Fibroblast of lung (primary cell): Measurements from ENCODE around the gene NCKAP5. TPM values are rescaled to one million over a fixed set of nuclear protein-coding genes. Genes with fewer than 3 reads are reported as not detected.

ENCODE experiments used
- DNase-seq, 2 donors: peaks; one replicate each; pipeline versions ENCODE4 v3.0.0 to v3.0.0-alpha.2; 2010; ENCODE audit warnings: low read depth in 2 of 2
- H2AFZ ChIP-seq: 2 replicates; pipeline ENCODE4 v1.5.1; 2012; ENCODE audit warnings: low read length, control low read depth, inconsistent platforms
- H3K27ac ChIP-seq: 2 replicates; pipeline ENCODE4 v1.5.1; 2011; ENCODE audit warnings: low read length, control low read depth; ENCODE audit not compliant: insufficient read depth
- H3K27me3 ChIP-seq: 2 replicates; pipeline ENCODE4 v1.5.1; 2011; ENCODE audit warnings: mild to moderate bottlenecking, low read length; ENCODE audit not compliant: control insufficient read depth, insufficient read depth
- H3K36me3 ChIP-seq: 2 replicates; pipeline ENCODE4 v1.5.1; 2011; ENCODE audit warnings: low read length; ENCODE audit not compliant: control insufficient read depth, insufficient read depth
- H3K4me1 ChIP-seq: 2 replicates; pipeline ENCODE4 v1.5.1; 2011; ENCODE audit warnings: low read length; ENCODE audit not compliant: control insufficient read depth, insufficient read depth; ENCODE audit errors: extremely low read depth
- H3K4me2 ChIP-seq: 2 replicates; pipeline ENCODE4 v1.5.1; 2011; ENCODE audit warnings: low read length, control low read depth; ENCODE audit not compliant: insufficient read depth; ENCODE audit errors: extremely low read depth
- H3K4me3 ChIP-seq, 4 experiments: fragments of 200-600 bp in 1 of 4; sonication (generic) in 1 of 4; replicated peaks in 1 of 4; 2 replicates each; pipeline ENCODE4 v1.5.1; 2011 to 2016; ENCODE audit warnings: low read length in 4 of 4, low read depth in 3 of 4, mild to moderate bottlenecking in 3 of 4, control low read depth in 2 of 4, inconsistent platforms in 1 of 4, mixed read lengths in 1 of 4; ENCODE audit not compliant: insufficient read depth in 1 of 4; ENCODE audit errors: control extremely low read depth in 1 of 4
- H3K79me2 ChIP-seq: 2 replicates; pipeline ENCODE4 v1.5.1; 2012; ENCODE audit warnings: mild to moderate bottlenecking, low read length, inconsistent platforms; ENCODE audit not compliant: control insufficient read depth, insufficient read depth
- H3K9ac ChIP-seq: 2 replicates; pipeline ENCODE4 v1.5.1; 2011; ENCODE audit warnings: mild to moderate bottlenecking, low read length, control low read depth; ENCODE audit not compliant: insufficient read depth
- H3K9me3 ChIP-seq: 2 replicates; pipeline ENCODE4 v1.5.1; 2012; ENCODE audit warnings: low read depth, low read length; ENCODE audit not compliant: control insufficient read depth, insufficient read depth
- H4K20me1 ChIP-seq: 2 replicates; pipeline ENCODE4 v1.5.1; 2011; ENCODE audit warnings: low read length; ENCODE audit not compliant: control insufficient read depth, insufficient read depth; ENCODE audit errors: extremely low read depth
- CTCF ChIP-seq, 2 donors: IDR thresholded peaks in 1 of 2; conservative IDR thresholded peaks in 1 of 2; 1 replicate in 1 of 2; 2 replicates in 1 of 2; pipeline ENCODE4 v1.5.1; 2011 to 2012; ENCODE audit warnings: low read length in 2 of 2, control low read depth in 1 of 2, inconsistent platforms in 1 of 2, low read depth in 1 of 2, mild to moderate bottlenecking in 1 of 2
- EZH2 ChIP-seq: IDR thresholded peaks from 2 replicates; pipeline ENCODE4 v1.5.1; 2012; ENCODE audit warnings: low read length, control low read depth, mild to moderate bottlenecking; ENCODE audit errors: missing control alignments
- polyA plus RNA-seq, 2 donors: library from polyadenylated mRNA; depleted of rRNA in 1 of 2; stranded (reverse) in 1 of 2; unstranded in 1 of 2; fragments of >200 nt; gene quantifications; 2 replicates each; pipeline ENCODE4 v1.2.1, GENCODE V29; 2011 to 2012; ENCODE audit warnings: missing spikeins in 1 of 2
- total RNA-seq: library from RNA; depleted of rRNA; stranded (reverse); fragments of >200 nt; gene quantifications from 2 replicates; pipeline ENCODE4 v1.2.1, GENCODE V29; 2014

The NCKAP5 gene
- total and polyA plus RNA-seq, 2 donors (not counting 1 experiment from before 2014, with no cell fraction given), result 2.6 to 6.2 TPM

DNA sequence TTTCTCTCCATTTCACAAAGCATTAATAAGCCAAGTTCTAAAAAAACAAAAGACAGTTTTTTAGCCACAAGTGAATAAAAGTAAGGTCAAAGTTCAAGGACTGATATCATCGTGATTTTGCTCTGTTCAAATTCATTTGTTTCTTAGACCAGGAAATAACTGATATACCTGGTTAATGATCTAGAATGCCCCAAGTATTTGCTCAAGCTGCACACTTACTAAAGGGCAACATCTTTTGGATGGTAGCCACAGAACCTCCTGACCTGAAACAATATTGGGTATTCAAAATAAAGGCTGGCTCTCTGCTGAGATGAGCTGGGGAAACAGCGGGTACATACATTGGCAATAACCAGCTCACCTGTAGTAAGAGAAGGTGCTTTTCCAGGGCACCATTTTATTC, 583.5 kb downstream of the NCKAP5 start:
- Histone ChIP-seq H3K36me3 (no peaks in the 10 kb centered on the region), H3K79me2 (no peaks in the 10 kb centered on the region), H3K4me2 (no peak overlapping the region), H3K9ac (no peak overlapping the region), H3K9me3 (no peaks in the 10 kb centered on the region), H3K27me3 (no peaks in the 10 kb centered on the region), H2AFZ (no peak overlapping the region), H4K20me1 (no peaks in the 10 kb centered on the region), H3K4me3 (no peak overlapping the region), H3K27ac (no peak overlapping the region), H3K4me1 (no peaks in the 10 kb centered on the region)
- no peak for DNase-seq
- no peak for TF ChIP-seq EZH2
- no peak for TF ChIP-seq CTCF (conservative IDR thresholded peaks at IDR 0.05 in 1 of 2, IDR thresholded peaks at IDR 0.05 in 1 of 2; ENCODE audit: low read depth in 1 of 2, low read length in 2 of 2)

DNA sequence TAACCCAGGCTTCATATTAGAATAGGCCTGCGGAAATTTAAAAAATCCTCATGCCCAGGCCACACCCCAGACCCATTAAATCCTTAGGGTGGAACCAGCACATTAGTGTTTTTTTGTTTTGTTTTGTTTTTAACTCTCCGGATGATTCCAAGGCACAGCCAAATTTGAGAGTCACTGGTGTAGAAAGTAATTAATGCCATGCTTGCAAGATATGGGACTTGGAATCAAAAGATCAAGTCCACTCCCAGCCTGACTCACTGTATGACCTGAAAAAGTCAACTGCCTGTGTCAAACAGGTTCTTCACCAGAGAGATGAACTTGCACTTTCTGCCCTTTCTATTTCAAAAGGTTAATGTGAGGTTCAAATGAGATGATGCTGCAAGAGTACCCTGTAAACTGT, 588.0 kb downstream of the NCKAP5 start:
- H4K20me1 ChIP-seq, result no peaks in the 10 kb centered on the region
- H3K4me2 ChIP-seq, result no peak overlapping the region
- H3K79me2 ChIP-seq, result no peaks in the 10 kb centered on the region
- no peak overlapping the region for H3K27ac ChIP-seq
- no peaks in the 10 kb centered on the region for H3K27me3 ChIP-seq
- H3K4me3 ChIP-seq, result no peak overlapping the region
- no peak for DNase-seq
- no peaks in the 10 kb centered on the region for H3K9me3 ChIP-seq
- no peaks in the 10 kb centered on the region for H3K36me3 ChIP-seq
- no peak for TF ChIP-seq CTCF (conservative IDR thresholded peaks at IDR 0.05 in 1 of 2, IDR thresholded peaks at IDR 0.05 in 1 of 2; ENCODE audit: low read depth in 1 of 2, low read length in 2 of 2)
- TF ChIP-seq EZH2, result no peak
- H2AFZ ChIP-seq, result no peak overlapping the region
- no peak overlapping the region for H3K9ac ChIP-seq
- no peaks in the 10 kb centered on the region for H3K4me1 ChIP-seq

- TF ChIP-seq EZH2, result no peak
- TF ChIP-seq CTCF (conservative IDR thresholded peaks at IDR 0.05 in 1 of 2, IDR thresholded peaks at IDR 0.05 in 1 of 2; ENCODE audit: low read depth in 1 of 2, low read length in 2 of 2), result no peak
- H3K9ac ChIP-seq, result no peak overlapping the region
- no peaks in the 10 kb centered on the region for H3K9me3 ChIP-seq
- DNase-seq, result no peak
- no peak overlapping the region for H2AFZ ChIP-seq
- H4K20me1 ChIP-seq, result no peaks in the 10 kb centered on the region
- H3K4me1 ChIP-seq, result no peaks in the 10 kb centered on the region
- no peaks in the 10 kb centered on the region for H3K79me2 ChIP-seq
- H3K36me3 ChIP-seq, result no peaks in the 10 kb centered on the region
- no peak overlapping the region for H3K4me3 ChIP-seq
- no peak overlapping the region for H3K4me2 ChIP-seq
- H3K27me3 ChIP-seq, result no peaks in the 10 kb centered on the region
- no peak overlapping the region for H3K27ac ChIP-seq
Measured at GRCh38 chr2:132979339-132980093, 588.7 kb downstream of the NCKAP5 start.
